GM12875 (cell line): ENCODE data around the gene SCAP.
"Not testable (repeated sequence)": the region's sequence is repeated elsewhere in the genome, so short reads cannot be mapped to it uniquely, and the experiment has no call there.

ENCODE experiments used
- H3K4me3 ChIP-seq: one replicate; pipeline ENCODE4 v1.5.1; 2011; ENCODE audit warnings: low read depth, low read length, control low read depth
- TF ChIP-seq, protein P1 (sequence below): IDR thresholded peaks from 2 replicates; pipeline ENCODE4 v1.5.1; 2011; ENCODE audit warnings: low read depth, mild to moderate bottlenecking, control low read depth, inconsistent platforms, low read length, moderate library complexity, borderline replicate concordance; ENCODE audit not compliant: insufficient read depth

SCAP gene

DNA sequence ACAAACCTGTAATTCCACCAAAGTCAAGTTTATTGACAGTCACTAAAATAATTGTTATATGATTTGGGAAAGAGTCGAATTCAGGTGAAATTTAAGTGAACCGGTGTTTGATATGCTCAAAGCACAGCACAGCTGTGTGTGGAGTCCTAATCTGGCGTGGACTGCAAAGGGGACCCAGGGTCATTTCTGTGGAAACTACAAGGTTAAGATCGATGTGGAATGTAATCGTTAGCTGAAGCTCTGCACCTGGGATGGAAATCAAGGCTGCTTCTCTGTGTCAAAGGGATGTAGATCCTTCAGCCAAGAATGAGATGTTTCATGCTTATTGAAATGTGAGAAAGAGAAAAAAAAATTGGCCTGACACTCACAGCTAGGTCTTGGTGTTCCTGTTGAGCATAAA, 39.4 kb upstream of the SCAP start:
- TF ChIP-seq, protein P1, sequence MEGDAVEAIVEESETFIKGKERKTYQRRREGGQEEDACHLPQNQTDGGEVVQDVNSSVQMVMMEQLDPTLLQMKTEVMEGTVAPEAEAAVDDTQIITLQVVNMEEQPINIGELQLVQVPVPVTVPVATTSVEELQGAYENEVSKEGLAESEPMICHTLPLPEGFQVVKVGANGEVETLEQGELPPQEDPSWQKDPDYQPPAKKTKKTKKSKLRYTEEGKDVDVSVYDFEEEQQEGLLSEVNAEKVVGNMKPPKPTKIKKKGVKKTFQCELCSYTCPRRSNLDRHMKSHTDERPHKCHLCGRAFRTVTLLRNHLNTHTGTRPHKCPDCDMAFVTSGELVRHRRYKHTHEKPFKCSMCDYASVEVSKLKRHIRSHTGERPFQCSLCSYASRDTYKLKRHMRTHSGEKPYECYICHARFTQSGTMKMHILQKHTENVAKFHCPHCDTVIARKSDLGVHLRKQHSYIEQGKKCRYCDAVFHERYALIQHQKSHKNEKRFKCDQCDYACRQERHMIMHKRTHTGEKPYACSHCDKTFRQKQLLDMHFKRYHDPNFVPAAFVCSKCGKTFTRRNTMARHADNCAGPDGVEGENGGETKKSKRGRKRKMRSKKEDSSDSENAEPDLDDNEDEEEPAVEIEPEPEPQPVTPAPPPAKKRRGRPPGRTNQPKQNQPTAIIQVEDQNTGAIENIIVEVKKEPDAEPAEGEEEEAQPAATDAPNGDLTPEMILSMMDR = no peak
- no peak overlapping the region for H3K4me3 ChIP-seq

GRCh38 chr3:47513125-47513929, 37.6 kb upstream of the SCAP start, which contains the start of gene ELP6:
Gene ELP6 (minus strand): TSS chr3:47513712. CDS start chr3:47513590, 122 bp downstream.
- TF ChIP-seq, protein P1 = peak; percentile 83
- H3K4me3 ChIP-seq = peak within 1 kb of the TSS; percentile 81

- TF ChIP-seq, protein P1 = no peak
- H3K4me3 ChIP-seq = peak overlapping the region; percentile 81
These were observed 36.8 kb upstream of the SCAP start for GRCh38 chr3:47512416-47513124.

DNA sequence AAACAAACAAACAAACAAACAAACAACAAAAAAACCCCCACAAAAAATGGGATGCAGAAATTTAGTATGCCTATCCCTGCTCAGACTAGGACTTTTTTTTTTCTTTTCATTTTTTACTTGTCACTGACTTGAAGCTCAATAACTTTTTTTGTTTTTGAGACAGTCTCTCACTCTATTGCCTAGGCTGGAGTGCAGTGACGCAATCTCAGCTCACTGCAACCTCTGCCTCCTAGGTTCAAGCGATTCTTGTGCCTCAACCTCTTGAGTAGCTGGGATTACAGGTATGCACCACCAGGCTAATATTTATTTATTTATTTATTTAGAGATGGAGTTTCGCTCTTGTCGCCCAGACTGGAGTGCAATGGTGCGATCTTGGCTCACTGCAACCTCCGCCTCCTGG, 29.5 kb upstream of the SCAP start:
- H3K4me3 ChIP-seq = not testable (repeated sequence)

GRCh38 chr3:47504113-47504512, 28.4 kb upstream of the SCAP start:
- no peak overlapping the region for H3K4me3 ChIP-seq
- TF ChIP-seq, protein P1 = no peak

GRCh38 chr3:47503033-47503432, 27.3 kb upstream of the SCAP start:
- TF ChIP-seq, protein P1 = no peak
- H3K4me3 ChIP-seq = no peak overlapping the region

DNA sequence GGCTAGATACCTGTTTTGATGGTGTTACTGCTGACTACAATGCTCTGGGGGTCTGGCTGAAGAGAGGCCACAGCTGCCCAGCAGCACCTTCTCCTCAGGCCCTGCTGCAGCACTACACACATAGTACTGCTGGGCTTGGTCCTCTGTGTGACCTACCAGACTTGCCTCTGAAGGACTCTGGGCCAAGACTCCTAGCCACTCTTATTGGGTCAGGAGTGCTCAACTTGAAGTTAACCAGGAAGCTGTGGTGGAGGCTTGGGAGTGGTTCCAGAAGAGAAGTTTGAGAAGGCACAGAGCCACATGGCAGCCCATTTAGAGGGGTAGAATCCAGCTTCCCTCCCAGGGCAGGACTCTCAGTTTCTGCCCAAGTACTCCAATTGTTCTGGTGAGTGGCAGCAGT, 21.2 kb upstream of the SCAP start:
- TF ChIP-seq, protein P1 = no peak
- no peak overlapping the region for H3K4me3 ChIP-seq
